Fibroblast of the aortic adventitia (primary cell): ENCODE measurements around the gene ABL1. TPM values are rescaled to one million over a fixed set of nuclear protein-coding genes. Genes with fewer than 3 reads are reported as not detected.

ENCODE experiments used
- DNase-seq: peaks from one replicate; pipeline ENCODE4 v3.0.0-alpha.2; 2010; ENCODE audit warnings: low read depth
- H3K4me3 ChIP-seq: 2 replicates; pipeline ENCODE4 v1.5.1; 2011; ENCODE audit warnings: low read depth, mild to moderate bottlenecking, control low read depth, low read length, moderate library complexity
- CTCF ChIP-seq: IDR thresholded peaks from 2 replicates; pipeline ENCODE4 v1.5.1; 2011; ENCODE audit warnings: mild to moderate bottlenecking, low read length, control low read depth, inconsistent platforms; ENCODE audit not compliant: insufficient read depth
- total RNA-seq: library from RNA; depleted of rRNA; stranded (reverse); fragments of >200 nt; gene quantifications from 2 replicates; pipeline ENCODE4 v1.2.3, GENCODE V29; 2012; ENCODE audit warnings: low replicate concordance

Gene ABL1
- total RNA-seq, 1 donor: 73.3 TPM

GRCh38 chr9:130918826-130919558, 83.9 kb downstream of the ABL1 start:
- no peak overlapping the region for H3K4me3 ChIP-seq
- TF ChIP-seq CTCF: no peak
- DNase-seq: no peak

GRCh38 chr9:130919559-130920145, 84.6 kb downstream of the ABL1 start:
- TF ChIP-seq CTCF: no peak
- DNase-seq: no peak
- H3K4me3 ChIP-seq: no peak overlapping the region

GRCh38 chr9:130920233-130920632, 85.2 kb downstream of the ABL1 start:
- no peak for DNase-seq
- H3K4me3 ChIP-seq: no peak overlapping the region
- no peak for TF ChIP-seq CTCF

- no peak for TF ChIP-seq CTCF
- DNase-seq: no peak
- H3K4me3 ChIP-seq: no peak overlapping the region
Observed at GRCh38 chr9:130920762-130921299, 85.8 kb downstream of the ABL1 start.

- no peak for DNase-seq
- no peak overlapping the region for H3K4me3 ChIP-seq
- TF ChIP-seq CTCF: no peak
Observed at GRCh38 chr9:130921300-130921988, 86.4 kb downstream of the ABL1 start.

GRCh38 chr9:130921989-130922892, 87.2 kb downstream of the ABL1 start:
- H3K4me3 ChIP-seq: no peak overlapping the region
- DNase-seq: no peak
- TF ChIP-seq CTCF: no peak
